K562 (cell line): ENCODE measurements around the gene PDCD1. TPM values are rescaled to one million over a fixed set of nuclear protein-coding genes. Genes with fewer than 3 reads are reported as not detected.
A peak's percentile ranks its signal among the peaks of the same experiment; 100 is the strongest.

Experiments
- ATAC-seq: fragments of 200-7000 bp; cut with Tn5 transposase; 3 replicates; pipeline ENCODE4 v1.9.1; 2020; ENCODE audit warnings: moderate library complexity
- BruUV-seq: library from RNA; stranded (reverse); fragments of 400-500 nt; replicated peaks from 2 replicates; lab custom pipeline; 2021; lab: Mats Ljungman, UMichigan
- CTCF ChIA-PET: fragments of 300-600 bp; formaldehyde crosslinking; extraction: SDS; loops from one replicate; lab custom pipeline; 2021; ENCODE audit warnings: low intra/inter-chr PET ratio; lab: Yijun Ruan, JAX
- POLR2A ChIA-PET: fragments of 300-600, 350-650 bp; sonication (Branson Sonifier 250); formaldehyde crosslinking; extraction: SDS; loops from one replicate; lab custom pipeline; 2021; ENCODE audit warnings: antibody characterized with exemption, inconsistent platforms; lab: Yijun Ruan, JAX
- DNase-seq, 4 experiments: peaks; one replicate each; pipeline versions ENCODE4 v3.0.0 to v3.0.0-alpha.2; 2011 to 2018; ENCODE audit warnings: low spot score in 3 of 4, mixed read lengths in 3 of 4; ENCODE audit errors: extremely low read depth in 1 of 4
- FAIRE-seq: peaks from 2 replicates; lab custom pipeline; 2011; peaks lifted over from hg19 to GRCh38; lab: Jason Lieb, UNC
- H2AFZ ChIP-seq: 2 replicates; pipeline ENCODE4 v1.6.0; 2011; ENCODE audit warnings: low read depth, low read length, control low read depth, inconsistent platforms
- H3K27ac ChIP-seq: fragments of 200-600 bp; 3 replicates; pipeline ENCODE4 v1.8.0; 2011; ENCODE audit warnings: low read depth, mild to moderate bottlenecking, control low read depth, inconsistent platforms, low read length, moderate library complexity, mixed read lengths; ENCODE audit errors: extremely low read depth
- H3K27me3 ChIP-seq, 2 experiments: fragments of 300-600 bp in 1 of 2; 2 replicates in 1 of 2; 3 replicates in 1 of 2; pipeline versions ENCODE4 v1.6.0 to v1.8.0; 2011; ENCODE audit warnings: inconsistent platforms in 2 of 2, low read length in 2 of 2, mild to moderate bottlenecking in 1 of 2, mixed read lengths in 1 of 2, moderate library complexity in 1 of 2; ENCODE audit not compliant: control insufficient read depth in 2 of 2, insufficient read depth in 2 of 2
- H3K36me3 ChIP-seq: fragments of 300-600 bp; 3 replicates; pipeline ENCODE4 v1.8.0; 2011; ENCODE audit warnings: mild to moderate bottlenecking, low read length, inconsistent platforms; ENCODE audit not compliant: control insufficient read depth, insufficient read depth
- H3K4me1 ChIP-seq, 2 experiments: fragments of 200-600 bp in 1 of 2; replicated peaks in 1 of 2; 2 replicates in 1 of 2; 3 replicates in 1 of 2; pipeline versions ENCODE4 v1.5.1 to v1.8.0; 2011; ENCODE audit warnings: inconsistent platforms in 2 of 2, low read length in 2 of 2, mild to moderate bottlenecking in 1 of 2, mixed read lengths in 1 of 2, moderate library complexity in 1 of 2; ENCODE audit not compliant: control insufficient read depth in 2 of 2, insufficient read depth in 2 of 2
- H3K4me2 ChIP-seq: 2 replicates; pipeline ENCODE4 v1.6.1; 2011; ENCODE audit warnings: low read length, control low read depth, inconsistent platforms, mixed read lengths; ENCODE audit not compliant: insufficient read depth
- H3K4me3 ChIP-seq: fragments of 200-600 bp; sonication (generic), shearing (Covaris generic); 2 replicates; pipeline ENCODE4 v1.5.1; 2016; ENCODE audit warnings: control low read depth, inconsistent platforms
- H3K79me2 ChIP-seq: fragments of 200-600 bp; 3 replicates; pipeline ENCODE4 v1.8.0; 2011; ENCODE audit warnings: low read length, inconsistent platforms; ENCODE audit not compliant: control insufficient read depth, insufficient read depth
- H3K9ac ChIP-seq, 2 experiments: 2 replicates each; pipeline versions ENCODE4 v1.6.0 to v1.6.1; 2011; ENCODE audit warnings: low read depth in 2 of 2, low read length in 2 of 2, control low read depth in 1 of 2, inconsistent platforms in 1 of 2, mild to moderate bottlenecking in 1 of 2, mixed read lengths in 1 of 2; ENCODE audit not compliant: insufficient read depth in 1 of 2
- H3K9me1 ChIP-seq: one replicate; pipeline ENCODE4 v1.6.0; 2011; ENCODE audit warnings: inconsistent platforms, mild to moderate bottlenecking, low read length, moderate library complexity; ENCODE audit not compliant: control insufficient read depth, insufficient read depth
- H3K9me3 ChIP-seq: replicated peaks from 2 replicates; pipeline ENCODE4 v1.5.1; 2011; ENCODE audit warnings: low read depth, low read length, inconsistent platforms; ENCODE audit not compliant: control insufficient read depth, insufficient read depth
- H4K20me1 ChIP-seq: replicated peaks from 2 replicates; pipeline ENCODE4 v1.6.1; 2011; ENCODE audit warnings: low read length, inconsistent platforms, mixed read lengths; ENCODE audit not compliant: control insufficient read depth, insufficient read depth
- ATF1 ChIP-seq, 2 experiments: fragments of 450-650 bp in 1 of 2; IDR thresholded peaks; 2 replicates each; pipeline ENCODE4 v1.6.1; 2016; ENCODE audit warnings: missing compliant biosample characterization in 1 of 2, missing genetic modification characterization in 1 of 2
- CHD1 ChIP-seq: fragments of 200-600 bp; sonication (generic); IDR thresholded peaks from one replicate; pipeline ENCODE4 v1.6.1; 2012; ENCODE audit warnings: mild to moderate bottlenecking, moderate library complexity, low read length, inconsistent platforms
- ERF ChIP-seq: fragments of 450-650 bp; formaldehyde crosslinking; IDR thresholded peaks from 2 replicates; pipeline ENCODE4 v1.4.0; 2020; ENCODE audit warnings: mild to moderate bottlenecking, mixed read lengths
- HDAC6 ChIP-seq: IDR thresholded peaks from 2 replicates; pipeline ENCODE4 v1.6.1; 2012; ENCODE audit warnings: low read depth, mild to moderate bottlenecking, control low read depth, inconsistent platforms, low read length, moderate library complexity
- HMG20B ChIP-seq: fragments of 250-450 bp; sonication (Bioruptor Pico); IDR thresholded peaks from 2 replicates; pipeline ENCODE4 v1.5.0; 2021; ENCODE audit warnings: mild to moderate bottlenecking
- MIER1 ChIP-seq: fragments of 450-650 bp; IDR thresholded peaks from 2 replicates; pipeline ENCODE4 v1.6.1; 2016; ENCODE audit warnings: antibody characterized with exemption, mild to moderate bottlenecking, low read depth
- RFX1 ChIP-seq: fragments of 450-650 bp; IDR thresholded peaks from 2 replicates; pipeline ENCODE4 v1.6.1; 2016; ENCODE audit warnings: mild to moderate bottlenecking, moderate library complexity
- RFX7 ChIP-seq: fragments of 250-450 bp; sonication (Bioruptor Pico); IDR thresholded peaks from 2 replicates; pipeline ENCODE4 v1.5.1; 2021; ENCODE audit warnings: mild to moderate bottlenecking
- SMARCA5 ChIP-seq: fragments of 450-650 bp; IDR thresholded peaks from 2 replicates; pipeline ENCODE4 v1.6.1; 2016
- STAG1 ChIP-seq: sonication (generic); formaldehyde crosslinking; IDR thresholded peaks from 2 replicates; pipeline ENCODE4 v1.5.0; 2020; ENCODE audit warnings: missing genetic modification reagents, borderline replicate concordance
- XRCC4 ChIP-seq: IDR thresholded peaks from one replicate; pipeline ENCODE4 v1.6.1; 2011; ENCODE audit not compliant: insufficient read depth, insufficient read length; ENCODE audit errors: extremely low read depth
- ZC3H4 ChIP-seq: sonication (generic); formaldehyde crosslinking; IDR thresholded peaks from 2 replicates; pipeline ENCODE4 v1.9.0; 2021; ENCODE audit warnings: missing genetic modification reagents, borderline replicate concordance
- ZNF165 ChIP-seq: fragments of 250-450 bp; sonication (Bioruptor Pico); IDR thresholded peaks from 2 replicates; pipeline ENCODE4 v1.4.0; 2020; ENCODE audit warnings: borderline replicate concordance
- ZNF274 ChIP-seq: IDR thresholded peaks from 2 replicates; pipeline ENCODE4 v1.6.1; 2011; ENCODE audit warnings: low read depth, mild to moderate bottlenecking, low read length, moderate library complexity, borderline replicate concordance
- ZNF589 ChIP-seq: fragments of 200-800 bp; sonication (Bioruptor generic); IDR thresholded peaks from 2 replicates; pipeline ENCODE4 v1.6.1; 2016; ENCODE audit warnings: low read depth, missing genetic modification characterization, missing compliant biosample characterization
- WGBS: fragments of 100-300 bp; shearing (Covaris generic); methylation state at CpG from one replicate; pipeline ENCODE4 v1.1.6; 2016; ENCODE audit warnings: low coverage, mixed read lengths; ENCODE audit not compliant: insufficient coverage; ENCODE audit errors: missing lambda C conversion rate; 5-methylcytosine and 5-hydroxymethylcytosine counted together
- in situ Hi-C: fragments of 300-500 bp; cut with MboI; formaldehyde crosslinking; loops from 4 replicates; pipeline ENCODE4 v1.15.0; 2018; ENCODE audit warnings: inconsistent platforms, mixed read lengths
- intact Hi-C: fragments of 100-400 bp; cut with micrococcal nuclease; formaldehyde crosslinking; loops from 2 replicates; pipeline ENCODE4 v1.14.2; 2022
- polyA plus RNA-seq, 8 experiments: library from polyadenylated mRNA; depleted of rRNA in 4 of 8; stranded (reverse) in 5 of 8; unstranded in 3 of 8; fragments of >200 nt; fragmentation: Nextera tagmentation in 2 of 8; fragmentation: Illumina TruSeq in 1 of 8; extraction: Ambion mirVana in 2 of 8; extraction: Trizol in 1 of 8; gene quantifications; 2 replicates each; pipeline versions ENCODE4 v1.2.1 to v1.2.3, GENCODE V29; 2011 to 2014; ENCODE audit warnings: inconsistent platforms in 1 of 8, missing spikeins in 1 of 8
- total RNA-seq, 7 experiments: library from RNA; depleted of rRNA in 6 of 7; stranded (reverse); fragments of >200 nt in 6 of 7; fragmentation: Illumina TruSeq in 2 of 7; extraction: Trizol in 2 of 7; gene quantifications; 2 replicates each; pipeline versions ENCODE4 v1.2.1 to v1.2.3, GENCODE V29; 2011 to 2021; ENCODE audit warnings: low replicate concordance in 1 of 7
- TF ChIP-seq, protein P1 (sequence below): fragments of 250-450 bp; sonication (Bioruptor Pico); IDR thresholded peaks from 2 replicates; pipeline ENCODE4 v1.8.0; 2021; ENCODE audit warnings: borderline replicate concordance, mild to moderate bottlenecking, moderate library complexity; ENCODE audit not compliant: poor library complexity, severe bottlenecking
- TF ChIP-seq, protein P2 (sequence below): fragments of 450-650 bp; IDR thresholded peaks from 2 replicates; pipeline ENCODE4 v1.6.1; 2018; ENCODE audit not compliant: partially characterized antibody
- TF ChIP-seq, protein P3 (sequence below): sonication (generic); formaldehyde crosslinking; IDR thresholded peaks from 2 replicates; pipeline ENCODE4 v1.8.0; 2022; ENCODE audit warnings: mild to moderate bottlenecking, missing genetic modification reagents

Gene PDCD1
- total and polyA plus RNA-seq, 9 of the 15 experiments (the other 6 are each of a cell fraction or from before 2014, with no cell fraction given), result 0.15 to 2.5 (median 1.0) TPM; not detected in 2

DNA sequence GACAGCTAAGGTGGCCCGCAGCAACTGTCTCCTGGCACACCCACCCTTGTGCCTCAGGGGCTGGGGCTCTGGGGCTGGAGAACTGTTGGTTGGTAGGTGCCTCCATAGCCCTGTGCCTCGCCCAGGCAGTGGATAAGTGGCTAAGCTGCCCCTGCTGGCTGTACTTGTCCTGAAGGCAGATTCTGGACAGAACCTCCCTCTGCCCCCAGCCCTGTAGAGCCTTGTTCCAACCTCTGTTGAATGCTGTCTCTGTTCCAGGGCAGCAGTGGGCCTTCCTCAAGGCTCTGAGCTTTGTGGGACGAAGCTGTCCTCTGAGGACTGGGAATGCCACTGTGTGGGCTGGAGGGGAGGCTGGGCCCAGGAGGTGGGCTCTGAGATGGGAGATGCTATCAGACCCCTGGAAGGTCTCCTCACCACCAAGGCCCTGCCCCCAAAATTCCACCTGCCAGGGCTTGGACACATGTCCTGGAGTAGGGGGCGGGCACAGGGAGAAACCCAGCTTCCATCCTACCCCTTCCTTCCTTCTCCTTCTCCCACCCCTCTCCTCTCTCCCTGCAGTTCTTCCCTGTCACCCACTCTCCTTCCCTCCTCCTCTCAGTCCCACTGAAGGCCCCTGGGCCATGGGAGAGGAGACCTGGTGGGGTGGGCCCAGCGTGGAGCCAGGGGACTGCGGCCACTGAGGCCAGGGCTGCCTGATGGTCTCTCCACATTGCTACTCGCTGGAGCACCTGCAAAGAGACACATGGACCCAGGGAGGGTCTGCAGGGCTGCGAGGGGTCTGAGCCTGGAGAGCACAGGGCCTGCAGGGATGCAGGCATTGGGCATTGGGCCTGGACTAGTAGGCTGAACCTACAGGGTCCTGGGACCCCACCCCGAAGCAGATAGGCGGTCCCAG is 1.7 kb upstream of the PDCD1 start:
- peaks cover 5 to 63% of the 10 kb centered on the region in 2 experiments; a peak in 4 of 5 replicates for H3K4me1 ChIP-seq
- TF ChIP-seq ZC3H4 (CRISPR knock-in tag) (no peak), STAG1 (CRISPR knock-in tag) (no peak), ZNF165 (CRISPR knock-in tag) (no peak), MIER1 (no peak), HDAC6 (no peak), ZNF589 (CRISPR knock-in tag) (no peak), ERF (CRISPR knock-in tag) (no peak), RFX7 (CRISPR knock-in tag) (no peak), XRCC4 (no peak), CHD1 (no peak), ZNF274 (no peak), RFX1 (no peak), HMG20B (CRISPR knock-in tag) (no peak), SMARCA5 (no peak), ATF1 (CRISPR knock-in tag; IDR thresholded peaks at IDR 0.05) (no peak), ATF1 (tag; IDR thresholded peaks at IDR 0.05) (no peak)
- TF ChIP-seq, protein P1, sequence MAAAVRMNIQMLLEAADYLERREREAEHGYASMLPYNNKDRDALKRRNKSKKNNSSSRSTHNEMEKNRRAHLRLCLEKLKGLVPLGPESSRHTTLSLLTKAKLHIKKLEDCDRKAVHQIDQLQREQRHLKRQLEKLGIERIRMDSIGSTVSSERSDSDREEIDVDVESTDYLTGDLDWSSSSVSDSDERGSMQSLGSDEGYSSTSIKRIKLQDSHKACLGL (CRISPR knock-in tag), result no peak
- TF ChIP-seq, protein P2, sequence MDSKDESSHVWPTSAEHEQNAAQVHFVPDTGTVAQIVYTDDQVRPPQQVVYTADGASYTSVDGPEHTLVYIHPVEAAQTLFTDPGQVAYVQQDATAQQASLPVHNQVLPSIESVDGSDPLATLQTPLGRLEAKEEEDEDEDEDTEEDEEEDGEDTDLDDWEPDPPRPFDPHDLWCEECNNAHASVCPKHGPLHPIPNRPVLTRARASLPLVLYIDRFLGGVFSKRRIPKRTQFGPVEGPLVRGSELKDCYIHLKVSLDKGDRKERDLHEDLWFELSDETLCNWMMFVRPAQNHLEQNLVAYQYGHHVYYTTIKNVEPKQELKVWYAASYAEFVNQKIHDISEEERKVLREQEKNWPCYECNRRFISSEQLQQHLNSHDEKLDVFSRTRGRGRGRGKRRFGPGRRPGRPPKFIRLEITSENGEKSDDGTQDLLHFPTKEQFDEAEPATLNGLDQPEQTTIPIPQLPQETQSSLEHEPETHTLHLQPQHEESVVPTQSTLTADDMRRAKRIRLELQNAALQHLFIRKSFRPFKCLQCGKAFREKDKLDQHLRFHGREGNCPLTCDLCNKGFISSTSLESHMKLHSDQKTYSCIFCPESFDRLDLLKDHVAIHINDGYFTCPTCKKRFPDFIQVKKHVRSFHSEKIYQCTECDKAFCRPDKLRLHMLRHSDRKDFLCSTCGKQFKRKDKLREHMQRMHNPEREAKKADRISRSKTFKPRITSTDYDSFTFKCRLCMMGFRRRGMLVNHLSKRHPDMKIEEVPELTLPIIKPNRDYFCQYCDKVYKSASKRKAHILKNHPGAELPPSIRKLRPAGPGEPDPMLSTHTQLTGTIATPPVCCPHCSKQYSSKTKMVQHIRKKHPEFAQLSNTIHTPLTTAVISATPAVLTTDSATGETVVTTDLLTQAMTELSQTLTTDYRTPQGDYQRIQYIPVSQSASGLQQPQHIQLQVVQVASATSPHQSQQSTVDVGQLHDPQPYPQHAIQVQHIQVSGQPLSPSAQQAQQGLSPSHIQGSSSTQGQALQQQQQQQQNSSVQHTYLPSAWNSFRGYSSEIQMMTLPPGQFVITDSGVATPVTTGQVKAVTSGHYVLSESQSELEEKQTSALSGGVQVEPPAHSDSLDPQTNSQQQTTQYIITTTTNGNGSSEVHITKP, result no peak
- TF ChIP-seq, protein P3, sequence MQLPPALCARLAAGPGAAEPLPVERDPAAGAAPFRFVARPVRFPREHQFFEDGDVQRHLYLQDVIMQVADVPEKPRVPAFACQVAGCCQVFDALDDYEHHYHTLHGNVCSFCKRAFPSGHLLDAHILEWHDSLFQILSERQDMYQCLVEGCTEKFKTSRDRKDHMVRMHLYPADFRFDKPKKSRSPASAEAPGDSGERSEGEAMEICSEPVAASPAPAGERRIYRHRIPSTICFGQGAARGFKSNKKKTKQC, result no peak

More for the DNA sequence above, 1.7 kb upstream of the PDCD1 start:
- H3K79me2 ChIP-seq, result no peaks in the 10 kb centered on the region
- intact Hi-C loops, result no loop called here
- CTCF ChIA-PET, result no interaction called here
- H3K27ac ChIP-seq, result no peak overlapping the region
- ATAC-seq (no peak), DNase-seq (peak in 1 of 4 experiments; percentile 8), FAIRE-seq (no peak)
- in situ Hi-C loops, result no loop called here
- no peak overlapping the region; a peak in 1 of 4 replicates for H3K9ac ChIP-seq
- no peak overlapping the region for H2AFZ ChIP-seq
- 68% methylated on average over 4 of the region's 10 CpGs for WGBS
- H3K4me3 ChIP-seq, result no peak overlapping the region
- no TSS peak for BruUV-seq
- peaks cover 0 to 12% of the 10 kb centered on the region in 2 experiments; a peak in 3 of 5 replicates for H3K27me3 ChIP-seq
- H3K36me3 ChIP-seq, result no peaks in the 10 kb centered on the region
- POLR2A ChIA-PET, result interaction anchor here (1.8 kb wide), 1 partner anchor 10 kb away, joined by 4 read pairs; no protein-coding TSS in a partner anchor
- H3K9me1 ChIP-seq, result no peaks in the 10 kb centered on the region
- H3K4me2 ChIP-seq, result no peak overlapping the region
- peaks cover 4% of the 10 kb centered on the region; the same call in 1 of the 2 replicates for H3K9me3 ChIP-seq
- H4K20me1 ChIP-seq, result peaks cover 3% of the 10 kb centered on the region; the same call in 1 of the 2 replicates
